SK-N-SH (cell line): ENCODE data around the gene ITGA4. TPM values are rescaled to one million over a fixed set of nuclear protein-coding genes. Genes with fewer than 3 reads are reported as not detected.

Experiments
- CTCF ChIA-PET: fragments of 300-600, 350-600 bp; formaldehyde crosslinking; extraction: SDS; loops from one replicate; lab custom pipeline; 2021; lab: Yijun Ruan, JAX
- POLR2A ChIA-PET: fragments of 350-600 bp; sonication (Branson Sonifier 250); formaldehyde crosslinking; extraction: SDS; loops from one replicate; lab custom pipeline; 2020; ENCODE audit warnings: antibody characterized with exemption, inconsistent platforms; lab: Yijun Ruan, JAX
- DNase-seq: peaks from one replicate; pipeline ENCODE4 v3.0.0; 2012
- H2AFZ ChIP-seq: fragments of 200-600 bp; sonication (generic); 2 replicates; pipeline ENCODE4 v1.8.1; 2016; ENCODE audit warnings: antibody characterized with exemption, mild to moderate bottlenecking, low read depth
- H3F3A ChIP-seq: fragments of 200-600 bp; sonication (generic); replicated peaks from 2 replicates; pipeline ENCODE3; 2016; ENCODE audit warnings: antibody characterized with exemption, mild to moderate bottlenecking; ENCODE audit not compliant: insufficient read depth
- H3K27ac ChIP-seq, 2 experiments: fragments of 200-500 bp in 1 of 2; fragments of 200-600 bp in 1 of 2; sonication (Bioruptor generic) in 1 of 2; sonication (generic), shearing (Covaris generic) in 1 of 2; 2 replicates each; pipeline versions ENCODE4 v1.5.1 to v1.6.1; 2014 to 2016; ENCODE audit warnings: low read depth in 2 of 2, inconsistent platforms in 1 of 2, low read length in 1 of 2, mild to moderate bottlenecking in 1 of 2, mixed read lengths in 1 of 2
- H3K27me3 ChIP-seq: fragments of 200-600 bp; sonication (generic), shearing (Covaris generic); 2 replicates; pipeline ENCODE4 v1.6.1; 2016; ENCODE audit warnings: mixed run types; ENCODE audit not compliant: insufficient read depth
- H3K36me3 ChIP-seq, 2 experiments: fragments of 200-500 bp in 1 of 2; fragments of 200-600 bp in 1 of 2; sonication (Bioruptor generic) in 1 of 2; sonication (generic) in 1 of 2; replicated peaks in 1 of 2; 2 replicates each; pipeline versions ENCODE3 to v1.5.1; 2014 to 2016; ENCODE audit warnings: low read length in 1 of 2, mild to moderate bottlenecking in 1 of 2; ENCODE audit not compliant: insufficient read depth in 2 of 2, control insufficient read depth in 1 of 2
- H3K4me1 ChIP-seq, 2 experiments: fragments of 200-500 bp in 1 of 2; fragments of 200-600 bp in 1 of 2; sonication (Bioruptor generic) in 1 of 2; sonication (generic), shearing (Covaris generic) in 1 of 2; 2 replicates each; pipeline versions ENCODE4 v1.5.1 to v1.6.1; 2014 to 2016; ENCODE audit warnings: low read depth in 1 of 2, low read length in 1 of 2, mixed run types in 1 of 2; ENCODE audit not compliant: insufficient read depth in 2 of 2, control insufficient read depth in 1 of 2
- H3K4me2 ChIP-seq: fragments of 200-600 bp; sonication (generic), shearing (Covaris generic); 2 replicates; pipeline ENCODE4 v1.6.1; 2017; ENCODE audit warnings: mixed run types
- H3K4me3 ChIP-seq, 2 experiments: fragments of 200-500 bp in 1 of 2; fragments of 200-600 bp in 1 of 2; sonication (Bioruptor generic) in 1 of 2; sonication (generic), shearing (Covaris generic) in 1 of 2; 2 replicates each; pipeline versions ENCODE4 v1.5.1 to v1.8.1; 2014 to 2016; ENCODE audit warnings: low read depth in 2 of 2, inconsistent platforms in 1 of 2, low read length in 1 of 2, mild to moderate bottlenecking in 1 of 2, mixed read lengths in 1 of 2, moderate library complexity in 1 of 2
- H3K79me2 ChIP-seq: fragments of 200-600 bp; sonication (generic); 2 replicates; pipeline ENCODE4 v1.8.1; 2017; ENCODE audit warnings: mild to moderate bottlenecking; ENCODE audit not compliant: insufficient read depth
- H3K9ac ChIP-seq: fragments of 200-600 bp; sonication (generic); 2 replicates; pipeline ENCODE4 v1.6.1; 2017; ENCODE audit warnings: mixed run types
- H3K9me2 ChIP-seq: fragments of 200-600 bp; sonication (generic); 2 replicates; pipeline ENCODE4 v1.6.1; 2017; ENCODE audit warnings: mixed run types
- H3K9me3 ChIP-seq: fragments of 200-600 bp; sonication (generic); 2 replicates; pipeline ENCODE4 v1.6.1; 2017; ENCODE audit warnings: mixed run types, mild to moderate bottlenecking, moderate library complexity
- H4K20me1 ChIP-seq: fragments of 200-600 bp; sonication (generic); 2 replicates; pipeline ENCODE4 v1.6.1; 2017; ENCODE audit warnings: mild to moderate bottlenecking, mixed run types; ENCODE audit not compliant: insufficient read depth
- CHD2 ChIP-seq: fragments of 150-350 bp; IDR thresholded peaks from 2 replicates; pipeline ENCODE4 v1.6.1; 2018; ENCODE audit warnings: low read length; ENCODE audit not compliant: partially characterized antibody
- EP300 ChIP-seq, 2 experiments: IDR thresholded peaks; 2 replicates each; pipeline versions ENCODE4 v1.4.0 to v1.6.1; 2012; ENCODE audit warnings: borderline replicate concordance in 1 of 2, low read depth in 1 of 2, low read length in 1 of 2
- EZH2phosphoT487 ChIP-seq: fragments of 200-600 bp; sonication (generic); IDR thresholded peaks from 2 replicates; pipeline ENCODE4 v1.6.1; 2017; ENCODE audit warnings: low read depth, mixed run types, mild to moderate bottlenecking, antibody characterized with exemption, moderate library complexity, borderline replicate concordance
- FOSL2 ChIP-seq: IDR thresholded peaks from 2 replicates; pipeline ENCODE4 v1.4.0; 2012; ENCODE audit warnings: low read depth, mild to moderate bottlenecking, moderate library complexity, borderline replicate concordance
- FOXJ3 ChIP-seq: sonication (generic); formaldehyde crosslinking; IDR thresholded peaks from 2 replicates; pipeline ENCODE4 v1.5.1; 2020; ENCODE audit warnings: mild to moderate bottlenecking, missing genetic modification reagents
- GABPA ChIP-seq: IDR thresholded peaks from 2 replicates; pipeline ENCODE4 v1.4.0; 2012; ENCODE audit warnings: low read depth, mild to moderate bottlenecking
- GATA2 ChIP-seq: sonication (generic); formaldehyde crosslinking; IDR thresholded peaks from 2 replicates; pipeline ENCODE4 v1.5.0; 2020; ENCODE audit warnings: mild to moderate bottlenecking, missing genetic modification reagents
- NFIC ChIP-seq: IDR thresholded peaks from 2 replicates; pipeline ENCODE4 v1.4.0; 2012; ENCODE audit warnings: borderline replicate concordance
- NRF1 ChIP-seq: IDR thresholded peaks from 2 replicates; pipeline ENCODE4 v1.6.1; 2012; ENCODE audit warnings: low read depth, mild to moderate bottlenecking, low read length
- POLR2AphosphoS5 ChIP-seq: IDR thresholded peaks from 2 replicates; pipeline ENCODE4 v1.6.1; 2012; ENCODE audit warnings: low read depth, low read length
- RAD21 ChIP-seq: IDR thresholded peaks from 2 replicates; pipeline ENCODE4 v1.6.1; 2012; ENCODE audit warnings: mild to moderate bottlenecking, low read length
- RCOR1 ChIP-seq: fragments of 150-350 bp; IDR thresholded peaks from 2 replicates; pipeline ENCODE4 v1.6.1; 2017; ENCODE audit warnings: antibody characterized with exemption, low read length
- RFX5 ChIP-seq: IDR thresholded peaks from 2 replicates; pipeline ENCODE4 v1.6.1; 2012; ENCODE audit warnings: mild to moderate bottlenecking, improper control_type of control experiment, low read length
- SIN3A ChIP-seq: IDR thresholded peaks from 2 replicates; pipeline ENCODE4 v1.6.1; 2012; ENCODE audit warnings: low read depth, mild to moderate bottlenecking, low read length, moderate library complexity, borderline replicate concordance
- SMC3 ChIP-seq: IDR thresholded peaks from 2 replicates; pipeline ENCODE4 v1.6.1; 2012; ENCODE audit warnings: low read depth, low read length, improper control_type of control experiment
- TCF12 ChIP-seq: IDR thresholded peaks from 2 replicates; pipeline ENCODE4 v1.4.0; 2012
- TEAD4 ChIP-seq: IDR thresholded peaks from 2 replicates; pipeline ENCODE4 v1.4.0; 2012; ENCODE audit warnings: mild to moderate bottlenecking, borderline replicate concordance; ENCODE audit not compliant: insufficient read depth
- YY1 ChIP-seq: IDR thresholded peaks from 2 replicates; pipeline ENCODE4 v1.4.0; 2012; ENCODE audit warnings: low read depth, mild to moderate bottlenecking
- WGBS: methylation state at CpG from one replicate; pipeline ENCODE4 v1.1.6; 2017; ENCODE audit warnings: low lambda C conversion rate; 5-methylcytosine and 5-hydroxymethylcytosine counted together
- polyA plus RNA-seq, 3 experiments: library from polyadenylated mRNA; depleted of rRNA; stranded (reverse); fragments of >200 nt; gene quantifications; 2 replicates each; pipeline ENCODE4 v1.2.3, GENCODE V29; 2012
- TF ChIP-seq, protein P1 (sequence below): fragments of 150-350 bp; IDR thresholded peaks from 2 replicates; pipeline ENCODE4 v1.6.1; 2016; ENCODE audit warnings: mild to moderate bottlenecking, low read depth, low read length
- TF ChIP-seq, protein P2 (sequence below): fragments of 200-600 bp; sonication (generic); IDR thresholded peaks from 2 replicates; pipeline ENCODE4 v1.6.1; 2017; ENCODE audit warnings: antibody characterized with exemption, mild to moderate bottlenecking, moderate library complexity
- TF ChIP-seq, protein P3 (sequence below): IDR thresholded peaks from 2 replicates; pipeline ENCODE4 v1.4.0; 2012; ENCODE audit warnings: low read depth, borderline replicate concordance
- TF ChIP-seq, protein P4 (sequence below): IDR thresholded peaks from 2 replicates; pipeline ENCODE4; 2012

ITGA4 gene
- polyA plus RNA-seq, 1 of the 3 experiments (the other 2 are of a cell fraction), result 10.5 TPM

DNA sequence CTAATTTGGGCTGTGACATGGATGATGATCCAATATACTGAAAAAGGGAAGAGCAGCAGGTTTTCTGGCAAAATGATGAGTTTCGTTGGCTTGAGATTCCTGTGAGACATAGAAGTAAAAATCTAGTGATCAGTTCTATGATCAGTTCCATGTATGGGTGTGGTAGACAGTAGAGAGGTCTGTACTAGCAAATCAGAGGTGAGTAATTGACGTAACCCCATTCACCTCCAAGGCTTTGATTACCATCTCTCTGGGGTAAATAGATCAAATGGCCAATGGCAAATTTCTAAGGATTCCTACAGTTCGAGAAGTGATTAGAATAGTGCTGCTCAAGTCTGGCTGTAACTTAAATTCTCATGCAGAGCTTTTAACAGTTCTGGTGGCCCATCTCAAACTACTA is 6.4 kb downstream of the ITGA4 start:
- no peak overlapping the region for H3K27ac ChIP-seq
- H2AFZ ChIP-seq, result no peak overlapping the region
- H3K4me2 ChIP-seq, result no peak overlapping the region
- POLR2A ChIA-PET, result no interaction called here
- H3K9ac ChIP-seq, result no peak overlapping the region
- no peaks in the 10 kb centered on the region for H3K27me3 ChIP-seq
- peaks cover 20% of the 10 kb centered on the region; the same call in 1 of the 2 replicates for H3K79me2 ChIP-seq
- no peaks in the 10 kb centered on the region for H4K20me1 ChIP-seq
- peaks cover 4 to 7% of the 10 kb centered on the region in 2 experiments; a peak in 3 of 4 replicates for H3K4me1 ChIP-seq
- no peaks in the 10 kb centered on the region for H3K36me3 ChIP-seq
- no peaks in the 10 kb centered on the region for H3K9me3 ChIP-seq
- no peak for TF ChIP-seq TEAD4
- TF ChIP-seq NFIC, result no peak
- TF ChIP-seq RCOR1, result no peak
- TF ChIP-seq NRF1, result no peak
- no peak for TF ChIP-seq EP300 (IDR thresholded peaks at IDR 0.05; ENCODE audit: borderline replicate concordance in 1 of 2, low read depth in 1 of 2, low read length in 1 of 2)
- TF ChIP-seq RFX5, result no peak
- TF ChIP-seq, protein P1, sequence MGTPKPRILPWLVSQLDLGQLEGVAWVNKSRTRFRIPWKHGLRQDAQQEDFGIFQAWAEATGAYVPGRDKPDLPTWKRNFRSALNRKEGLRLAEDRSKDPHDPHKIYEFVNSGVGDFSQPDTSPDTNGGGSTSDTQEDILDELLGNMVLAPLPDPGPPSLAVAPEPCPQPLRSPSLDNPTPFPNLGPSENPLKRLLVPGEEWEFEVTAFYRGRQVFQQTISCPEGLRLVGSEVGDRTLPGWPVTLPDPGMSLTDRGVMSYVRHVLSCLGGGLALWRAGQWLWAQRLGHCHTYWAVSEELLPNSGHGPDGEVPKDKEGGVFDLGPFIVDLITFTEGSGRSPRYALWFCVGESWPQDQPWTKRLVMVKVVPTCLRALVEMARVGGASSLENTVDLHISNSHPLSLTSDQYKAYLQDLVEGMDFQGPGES, result no peak
- no peak for TF ChIP-seq TCF12
- TF ChIP-seq FOSL2, result no peak
- TF ChIP-seq GABPA, result no peak
- no peak for TF ChIP-seq POLR2AphosphoS5
- TF ChIP-seq CHD2, result no peak
- TF ChIP-seq, protein P2, sequence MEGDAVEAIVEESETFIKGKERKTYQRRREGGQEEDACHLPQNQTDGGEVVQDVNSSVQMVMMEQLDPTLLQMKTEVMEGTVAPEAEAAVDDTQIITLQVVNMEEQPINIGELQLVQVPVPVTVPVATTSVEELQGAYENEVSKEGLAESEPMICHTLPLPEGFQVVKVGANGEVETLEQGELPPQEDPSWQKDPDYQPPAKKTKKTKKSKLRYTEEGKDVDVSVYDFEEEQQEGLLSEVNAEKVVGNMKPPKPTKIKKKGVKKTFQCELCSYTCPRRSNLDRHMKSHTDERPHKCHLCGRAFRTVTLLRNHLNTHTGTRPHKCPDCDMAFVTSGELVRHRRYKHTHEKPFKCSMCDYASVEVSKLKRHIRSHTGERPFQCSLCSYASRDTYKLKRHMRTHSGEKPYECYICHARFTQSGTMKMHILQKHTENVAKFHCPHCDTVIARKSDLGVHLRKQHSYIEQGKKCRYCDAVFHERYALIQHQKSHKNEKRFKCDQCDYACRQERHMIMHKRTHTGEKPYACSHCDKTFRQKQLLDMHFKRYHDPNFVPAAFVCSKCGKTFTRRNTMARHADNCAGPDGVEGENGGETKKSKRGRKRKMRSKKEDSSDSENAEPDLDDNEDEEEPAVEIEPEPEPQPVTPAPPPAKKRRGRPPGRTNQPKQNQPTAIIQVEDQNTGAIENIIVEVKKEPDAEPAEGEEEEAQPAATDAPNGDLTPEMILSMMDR, result no peak
- no peak for TF ChIP-seq EZH2phosphoT487
- TF ChIP-seq, all 33 proteins: peak for 0
- WGBS, result 91% methylated on average over 3 of the region's 3 CpGs
- CTCF ChIA-PET, result no interaction called here
- no peak for DNase-seq
- H3F3A ChIP-seq, result peaks cover 29% of the 10 kb centered on the region
- no peak overlapping the region for H3K4me3 ChIP-seq
- no peaks in the 10 kb centered on the region for H3K9me2 ChIP-seq

DNA sequence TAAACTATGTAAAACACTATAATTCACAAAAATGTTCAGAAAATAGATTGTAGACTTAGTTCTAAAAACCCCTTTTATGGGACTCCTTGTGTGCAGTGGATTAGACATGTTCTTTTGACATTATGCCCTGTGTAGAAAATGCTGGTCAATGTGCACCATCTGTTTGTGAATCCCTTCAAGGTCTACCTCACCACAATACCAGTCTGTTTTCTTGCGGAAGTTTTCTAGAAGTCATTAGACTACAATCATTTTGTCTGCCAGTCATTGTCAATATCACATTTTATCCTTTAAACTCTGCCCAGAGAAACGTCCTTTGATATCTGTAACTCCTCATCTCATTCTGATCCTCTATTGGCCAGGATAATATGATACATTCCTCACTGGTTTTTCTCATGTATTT is 7.8 kb downstream of the ITGA4 start:
- CTCF ChIA-PET, result interaction anchor here (1.0 kb wide), 1 partner anchor 360 kb away, joined by 3 read pairs; no protein-coding TSS in a partner anchor
- POLR2A ChIA-PET, result no interaction called here
- Histone ChIP-seq H3K4me3 (no peak overlapping the region), H2AFZ (no peak overlapping the region), H3K36me3 (no peaks in the 10 kb centered on the region), H3F3A (peaks cover 15% of the 10 kb centered on the region), H3K9me3 (no peaks in the 10 kb centered on the region), H4K20me1 (no peaks in the 10 kb centered on the region), H3K27me3 (no peaks in the 10 kb centered on the region), H3K79me2 (peaks cover 18% of the 10 kb centered on the region; the same call in 1 of the 2 replicates), H3K27ac (peak overlapping the region in 1 of 2 experiments; percentile 42; a peak in 1 of 4 replicates), H3K4me1 (peaks cover 0 to 7% of the 10 kb centered on the region in 2 experiments; a peak in 2 of 4 replicates), H3K9me2 (no peaks in the 10 kb centered on the region), H3K9ac (no peak overlapping the region), H3K4me2 (no peak overlapping the region)
- 85% methylated on average over 2 of the region's 2 CpGs for WGBS
- no peak for DNase-seq
- TF ChIP-seq GATA2 (CRISPR knock-in tag) (no peak), EZH2phosphoT487 (no peak), RAD21 (no peak), NRF1 (no peak), CHD2 (no peak), NFIC (no peak), SMC3 (no peak), SIN3A (no peak), YY1 (no peak), FOXJ3 (CRISPR knock-in tag) (no peak)
- TF ChIP-seq, protein P1, result no peak
- TF ChIP-seq, protein P3, sequence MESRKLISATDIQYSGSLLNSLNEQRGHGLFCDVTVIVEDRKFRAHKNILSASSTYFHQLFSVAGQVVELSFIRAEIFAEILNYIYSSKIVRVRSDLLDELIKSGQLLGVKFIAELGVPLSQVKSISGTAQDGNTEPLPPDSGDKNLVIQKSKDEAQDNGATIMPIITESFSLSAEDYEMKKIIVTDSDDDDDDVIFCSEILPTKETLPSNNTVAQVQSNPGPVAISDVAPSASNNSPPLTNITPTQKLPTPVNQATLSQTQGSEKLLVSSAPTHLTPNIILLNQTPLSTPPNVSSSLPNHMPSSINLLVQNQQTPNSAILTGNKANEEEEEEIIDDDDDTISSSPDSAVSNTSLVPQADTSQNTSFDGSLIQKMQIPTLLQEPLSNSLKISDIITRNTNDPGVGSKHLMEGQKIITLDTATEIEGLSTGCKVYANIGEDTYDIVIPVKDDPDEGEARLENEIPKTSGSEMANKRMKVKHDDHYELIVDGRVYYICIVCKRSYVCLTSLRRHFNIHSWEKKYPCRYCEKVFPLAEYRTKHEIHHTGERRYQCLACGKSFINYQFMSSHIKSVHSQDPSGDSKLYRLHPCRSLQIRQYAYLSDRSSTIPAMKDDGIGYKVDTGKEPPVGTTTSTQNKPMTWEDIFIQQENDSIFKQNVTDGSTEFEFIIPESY, result no peak
- TF ChIP-seq, protein P4, sequence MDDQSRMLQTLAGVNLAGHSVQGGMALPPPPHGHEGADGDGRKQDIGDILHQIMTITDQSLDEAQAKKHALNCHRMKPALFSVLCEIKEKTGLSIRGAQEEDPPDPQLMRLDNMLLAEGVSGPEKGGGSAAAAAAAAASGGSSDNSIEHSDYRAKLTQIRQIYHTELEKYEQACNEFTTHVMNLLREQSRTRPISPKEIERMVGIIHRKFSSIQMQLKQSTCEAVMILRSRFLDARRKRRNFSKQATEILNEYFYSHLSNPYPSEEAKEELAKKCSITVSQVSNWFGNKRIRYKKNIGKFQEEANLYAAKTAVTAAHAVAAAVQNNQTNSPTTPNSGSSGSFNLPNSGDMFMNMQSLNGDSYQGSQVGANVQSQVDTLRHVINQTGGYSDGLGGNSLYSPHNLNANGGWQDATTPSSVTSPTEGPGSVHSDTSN, result no peak
